HG03039 (cell line): ENCODE results near the gene MRPL39.
A peak's percentile ranks its signal among the peaks of the same experiment; 100 is the strongest.
"Not testable (repeated sequence)": the region's sequence is repeated elsewhere in the genome, so short reads cannot be mapped to it uniquely, and the experiment has no call there.

ENCODE experiments used
- ATAC-seq: cut with Tn5 transposase; IDR thresholded peaks from one replicate; pipeline ENCODE4 v1.9.1; 2021; ENCODE audit warnings: mild to moderate bottlenecking, moderate library complexity; ENCODE audit not compliant: unreplicated experiment

The MRPL39 gene

DNA sequence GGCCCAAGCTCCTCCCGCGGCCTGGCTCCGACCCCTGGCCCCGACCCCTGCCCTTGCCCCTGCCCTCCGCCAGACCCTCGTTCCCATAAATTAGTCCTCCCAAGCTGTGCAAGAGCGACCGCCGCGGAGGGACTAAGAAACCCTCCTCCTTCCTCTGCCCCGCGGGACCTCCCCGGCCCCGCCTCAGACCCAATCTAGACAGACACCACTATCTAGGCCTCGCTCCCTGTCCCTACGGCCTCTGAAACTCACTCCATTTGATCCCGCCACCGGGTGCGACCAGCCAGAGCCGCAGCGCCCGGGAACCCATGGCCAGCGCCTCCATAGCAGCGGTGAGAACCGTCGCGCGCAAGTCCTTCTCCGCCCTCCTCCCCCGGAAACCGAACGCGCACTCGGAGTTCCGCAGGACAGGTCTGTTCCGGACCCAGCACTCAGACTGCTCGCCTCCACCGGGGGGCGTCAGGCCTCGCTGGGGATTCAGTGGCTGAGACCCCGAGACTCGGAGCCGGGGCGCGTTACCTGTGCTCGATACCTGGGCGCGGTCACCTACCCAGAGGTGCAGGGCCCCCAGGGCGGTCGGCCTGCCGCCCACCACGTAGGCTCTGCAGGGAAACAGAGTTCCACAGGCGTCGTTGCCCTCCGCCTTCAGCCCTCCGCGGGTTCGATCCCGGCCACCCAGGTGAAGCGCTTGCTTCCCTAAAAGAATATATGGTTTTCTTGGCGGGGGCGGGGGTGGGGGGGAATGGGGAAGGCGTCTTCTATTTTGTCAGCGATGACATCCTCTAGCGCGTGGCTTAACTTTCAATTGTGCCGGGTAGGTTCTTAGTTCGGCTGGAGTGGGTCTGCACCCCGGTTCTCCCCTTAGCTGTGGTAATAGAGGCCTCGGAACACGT is at the start of gene MRPL39:
Gene MRPL39 (minus strand): TSS at position 331 of the 893 bp plus-strand sequence. CDS start 6 bp downstream, at position 325.
- peak; percentile 93 for ATAC-seq

DNA sequence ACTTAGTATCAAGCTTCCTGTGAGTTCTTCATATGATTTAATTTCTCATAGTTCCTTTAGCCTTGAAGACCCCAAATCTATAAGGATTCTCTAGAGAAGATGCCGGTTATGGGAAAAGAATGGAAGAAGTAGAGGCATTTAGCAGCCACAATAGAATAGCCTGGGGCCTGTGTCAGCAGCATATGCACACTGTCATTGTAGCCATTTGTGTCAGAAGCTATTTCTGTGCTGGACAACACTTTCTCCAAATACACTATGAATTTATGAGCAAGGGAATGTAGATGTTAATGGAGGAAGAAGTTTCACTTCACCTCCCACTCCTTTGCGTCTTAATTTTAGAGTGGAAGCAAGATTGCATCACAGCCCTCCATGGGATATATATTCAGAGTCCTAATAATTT is 49.1 kb upstream of the MRPL39 start:
- ATAC-seq = no peak

DNA sequence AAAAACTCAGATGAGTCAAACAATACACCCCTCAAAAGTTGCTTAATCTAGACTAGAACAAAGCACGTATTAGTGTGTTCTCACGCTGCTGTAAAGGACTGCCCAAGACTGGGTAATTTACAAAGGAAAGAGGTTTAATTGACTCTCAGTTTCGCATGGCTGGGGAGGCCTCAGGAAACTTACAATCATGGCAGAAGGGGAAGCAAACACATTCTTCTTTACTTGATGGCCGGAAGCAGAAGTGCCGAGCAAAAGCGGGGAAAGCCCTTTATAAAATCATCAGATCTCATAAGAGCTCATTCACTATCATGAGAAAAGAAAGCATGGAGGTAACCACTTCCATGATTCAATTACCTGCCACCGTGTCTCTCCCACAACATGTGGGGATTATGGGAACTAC is 41.9 kb upstream of the MRPL39 start:
- no peak for ATAC-seq

DNA sequence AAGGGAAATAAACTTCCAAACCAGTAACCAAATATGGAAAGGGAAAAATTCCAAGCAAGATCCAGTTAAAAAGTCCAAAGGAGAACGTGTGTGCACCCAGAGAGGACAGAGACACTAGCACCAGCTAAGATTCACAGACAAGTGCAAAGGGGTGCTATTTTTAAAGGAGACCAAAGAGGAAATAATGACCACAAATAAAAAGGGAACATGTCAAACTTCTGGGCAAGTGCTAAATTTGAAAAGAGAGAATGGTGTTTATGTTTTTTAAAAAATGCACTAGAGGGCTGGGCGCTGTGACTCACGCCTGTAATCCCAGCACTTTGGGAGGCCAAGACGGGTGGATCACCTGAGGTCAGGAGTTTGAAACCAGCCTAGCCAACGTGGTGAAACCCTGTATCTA is 40.4 kb upstream of the MRPL39 start:
- ATAC-seq = no peak

DNA sequence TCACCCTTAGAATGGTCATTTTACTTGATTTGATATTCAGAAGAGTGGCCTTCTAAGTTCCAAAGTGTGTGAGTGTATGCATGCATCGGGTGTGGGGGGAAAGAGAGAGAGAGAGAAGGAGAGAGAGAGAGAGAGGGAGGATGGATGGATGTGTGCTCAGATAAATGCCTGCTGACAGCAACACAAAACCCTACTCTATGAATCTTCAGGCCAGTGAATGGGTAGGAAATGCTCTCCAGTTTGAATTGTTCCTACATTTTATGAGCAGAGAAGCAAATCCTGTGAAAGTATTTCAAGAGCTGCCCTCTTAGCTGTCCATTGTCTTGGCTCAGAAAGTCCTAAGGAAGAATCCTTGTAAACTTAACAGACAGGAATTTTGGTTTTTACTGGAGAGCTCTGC is 39.2 kb upstream of the MRPL39 start:
- no peak for ATAC-seq

DNA sequence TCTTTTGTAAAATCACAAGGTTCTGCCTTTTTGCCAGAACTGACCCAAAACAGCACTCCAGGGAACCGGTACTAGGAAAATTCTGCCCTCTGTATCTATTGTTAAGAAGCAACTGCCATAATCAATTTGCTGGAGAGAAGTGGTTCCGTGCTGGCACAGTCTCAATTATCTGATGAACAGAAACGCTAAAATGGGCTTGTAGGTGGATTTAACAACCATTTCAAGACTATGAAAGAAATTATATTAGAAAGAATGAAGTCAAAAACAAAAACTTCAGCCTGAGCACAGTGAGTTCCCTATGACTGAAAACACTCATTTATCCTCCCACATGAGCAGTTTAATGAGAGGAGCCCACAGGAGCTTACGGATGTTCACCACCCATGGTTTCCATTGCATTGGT is 36.2 kb upstream of the MRPL39 start:
- no peak for ATAC-seq

DNA sequence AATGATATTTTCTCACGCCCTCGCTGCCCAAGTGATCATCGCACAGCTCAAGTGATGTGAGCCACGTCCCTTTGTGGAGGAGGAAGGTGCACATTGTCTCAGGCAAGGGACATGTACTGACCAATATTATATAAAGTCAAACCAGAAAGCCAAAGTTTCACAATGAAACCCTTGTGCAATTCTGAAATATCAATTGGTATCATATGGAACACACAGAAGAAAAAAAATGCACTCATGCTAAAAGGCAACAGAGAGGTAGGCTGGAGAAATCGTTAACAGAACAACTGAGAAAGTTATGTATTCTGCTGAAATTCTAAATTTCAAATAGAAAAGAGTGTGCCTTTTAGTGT is 33.6 kb upstream of the MRPL39 start:
- ATAC-seq = no peak

DNA sequence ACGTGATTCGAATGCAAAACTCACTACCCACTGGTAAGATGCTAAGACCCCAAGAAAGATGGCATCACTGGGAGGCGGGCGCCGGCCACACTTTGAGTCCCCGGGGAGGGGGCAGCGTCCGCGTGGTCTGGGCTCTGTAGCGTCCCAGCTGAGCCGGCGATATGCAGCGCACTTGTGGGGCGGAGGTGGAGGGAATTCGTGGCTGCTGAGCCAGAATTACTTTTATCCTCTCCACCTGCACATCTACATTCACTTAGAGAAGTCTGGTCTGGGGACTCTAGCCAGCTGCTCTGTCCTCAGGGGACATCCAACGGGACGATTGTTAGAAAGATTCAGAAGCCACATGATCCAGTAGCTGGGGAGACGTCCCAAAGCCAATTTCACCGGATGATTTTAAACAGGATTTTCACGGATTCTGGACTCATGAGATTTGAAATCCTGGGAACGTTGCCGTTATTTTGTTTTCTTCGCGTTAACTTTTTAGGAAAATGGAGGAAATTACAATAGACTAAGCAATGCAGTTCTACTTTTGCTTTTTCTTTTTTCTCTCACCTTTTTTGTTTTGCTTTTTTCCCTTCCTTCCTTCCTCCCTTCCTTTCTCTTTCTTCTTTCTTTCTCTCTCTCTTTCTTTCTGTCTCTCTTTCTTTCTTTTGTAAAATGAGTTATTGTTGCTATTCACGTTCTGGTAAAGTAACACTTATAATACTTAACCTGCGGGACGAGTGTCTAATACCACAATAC is 33.1 kb upstream of the MRPL39 start:
- ATAC-seq = peak; percentile 26

DNA sequence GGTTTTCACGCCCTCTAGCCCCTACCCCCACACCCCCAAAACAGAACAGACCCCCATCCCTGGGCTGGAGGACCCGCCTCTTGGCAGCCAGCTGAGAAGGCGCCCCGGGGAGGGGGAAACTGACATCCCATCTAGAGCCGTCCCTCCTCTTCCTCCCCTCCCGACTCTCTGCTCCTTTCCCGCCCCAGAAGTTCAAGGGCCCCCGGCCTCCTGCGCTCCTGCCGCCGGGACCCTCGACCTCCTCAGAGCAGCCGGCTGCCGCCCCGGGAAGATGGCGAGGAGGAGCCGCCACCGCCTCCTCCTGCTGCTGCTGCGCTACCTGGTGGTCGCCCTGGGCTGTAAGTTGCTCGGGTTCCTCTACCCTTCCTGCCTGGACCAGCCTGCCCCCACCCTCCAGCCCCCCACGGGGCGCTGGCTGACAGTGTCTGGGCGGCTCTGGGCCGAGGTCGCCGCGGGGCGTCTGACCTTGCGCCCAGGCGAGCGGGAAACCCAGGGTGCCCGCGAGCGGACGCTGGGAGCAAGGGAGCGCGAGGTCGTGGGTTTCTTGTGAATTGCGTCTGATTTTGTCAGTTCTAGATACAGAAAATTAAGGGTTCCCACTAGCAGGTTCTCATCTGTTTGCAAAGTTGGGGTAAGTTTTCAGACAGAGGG is 32.4 kb upstream of the MRPL39 start:
- peak; percentile 55 for ATAC-seq

DNA sequence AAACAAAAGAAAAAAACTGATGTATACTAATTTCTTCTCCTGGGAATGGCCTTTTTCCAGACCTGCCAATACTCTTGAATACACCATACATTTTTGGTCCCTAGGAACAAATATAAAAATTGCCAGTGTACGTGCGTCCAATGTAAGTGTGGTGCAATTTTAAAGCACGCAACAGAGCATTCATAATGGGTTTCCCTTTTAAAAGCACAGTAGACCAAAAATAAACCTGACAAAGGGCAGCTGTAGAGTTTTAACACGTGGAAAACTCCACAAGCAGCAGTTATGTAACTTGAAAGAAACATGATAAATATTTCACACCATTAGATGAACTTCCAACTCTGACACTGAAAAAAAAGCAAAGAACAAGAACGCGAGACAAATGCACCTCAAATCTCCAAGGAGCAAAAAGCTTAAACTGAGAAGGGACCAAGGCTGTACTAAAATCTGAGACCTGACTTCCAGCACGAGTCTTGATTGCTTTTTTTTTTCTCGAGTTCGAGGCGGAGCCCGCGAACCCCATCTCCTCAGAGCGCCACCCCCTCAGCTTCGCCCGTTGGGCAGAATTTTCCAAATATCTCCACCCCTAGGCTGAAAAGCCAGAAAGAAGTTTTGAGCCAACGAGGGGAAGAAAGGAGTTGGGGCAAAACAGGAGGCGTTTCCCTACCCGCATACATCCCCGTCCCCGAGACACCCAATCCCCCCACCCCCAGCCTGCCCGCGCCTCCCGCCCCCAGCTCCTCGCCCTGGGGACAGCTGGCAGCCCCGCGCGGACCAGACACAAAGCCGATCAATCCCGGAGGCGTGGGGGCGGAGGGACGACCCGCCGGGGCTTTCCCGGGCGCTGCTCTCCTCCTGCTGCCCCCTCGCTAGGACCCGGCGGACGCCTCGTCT is 31.6 kb upstream of the MRPL39 start, which contains the start of gene JAM2:
Gene JAM2 (plus strand): TSS at position 599 of the 891 bp plus-strand sequence. CDS start 564 bp downstream, outside the sequence.
- ATAC-seq = peak; percentile 43

DNA sequence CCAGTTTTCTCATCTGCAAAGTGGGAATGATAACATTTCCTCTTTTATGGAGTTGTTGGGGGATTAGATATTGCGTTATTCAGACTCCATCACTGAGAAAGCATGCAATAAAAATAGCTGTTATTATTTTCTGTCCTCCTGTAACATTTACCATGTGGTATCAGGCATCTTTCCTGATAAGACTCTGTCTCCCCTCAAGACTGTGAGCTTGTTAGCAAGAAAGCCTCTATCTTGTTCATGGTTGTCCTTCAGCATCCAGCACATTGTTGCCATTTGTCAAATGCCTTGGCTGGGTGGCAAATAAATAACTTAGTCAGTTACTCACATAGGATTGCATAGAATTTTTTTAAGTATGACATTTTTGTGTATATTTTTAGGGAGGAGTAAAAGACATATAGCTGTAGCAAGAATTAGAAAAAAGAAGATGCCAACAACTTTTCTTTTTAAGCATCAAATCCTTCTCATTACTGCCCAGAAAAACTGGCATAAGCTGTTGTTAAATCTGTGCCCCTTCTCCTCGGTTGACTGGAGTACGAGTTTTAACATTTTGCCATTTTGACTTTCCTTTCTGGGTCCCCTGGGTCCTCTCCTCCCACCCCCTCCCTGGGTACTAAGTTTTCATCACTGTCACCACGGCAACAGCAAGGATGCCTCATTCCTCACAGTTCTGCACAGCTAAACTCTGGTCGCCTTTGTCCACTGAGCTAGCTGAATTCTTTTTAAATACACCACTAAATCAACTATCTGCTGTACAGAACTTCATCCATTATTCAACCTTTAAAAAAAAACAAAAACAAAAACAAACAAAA is 30.8 kb upstream of the MRPL39 start:
- ATAC-seq = no peak

DNA sequence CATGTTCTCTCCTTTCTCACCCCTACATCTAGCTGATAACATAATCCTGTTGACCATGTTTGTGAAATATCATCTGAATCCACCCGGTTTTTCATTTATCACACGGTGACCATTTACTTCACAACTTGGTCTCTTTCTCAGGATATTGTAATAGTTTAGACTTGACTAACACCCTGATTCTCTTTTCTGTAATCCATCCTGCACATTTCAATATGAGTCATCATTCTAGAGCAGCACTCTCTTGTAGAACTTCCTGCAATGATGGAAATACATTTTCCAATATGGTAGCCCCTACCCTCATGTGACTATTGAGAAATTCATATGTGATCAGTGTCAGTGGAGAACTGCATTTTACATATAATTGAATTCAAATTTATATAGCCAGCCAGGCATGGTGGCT is 29.4 kb upstream of the MRPL39 start:
- no peak for ATAC-seq

DNA sequence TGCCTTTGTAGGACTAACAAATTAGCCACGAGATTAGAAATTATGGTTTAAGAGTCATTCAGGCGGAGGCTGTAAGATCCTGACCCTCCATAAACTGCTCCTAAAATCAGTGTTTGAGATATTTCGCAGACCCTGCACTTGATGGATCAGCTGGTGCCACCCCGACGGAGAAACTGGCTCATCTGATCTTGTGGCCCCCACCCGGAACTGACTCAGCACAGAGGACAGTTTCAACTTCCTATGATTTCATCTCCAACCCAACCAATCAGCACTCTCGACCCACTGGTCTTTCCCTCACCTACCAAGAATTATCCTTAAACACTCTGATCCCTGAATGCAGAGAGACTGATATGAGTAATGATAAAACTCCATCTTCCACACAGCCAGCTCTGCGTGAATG is 28.0 kb upstream of the MRPL39 start:
- ATAC-seq = no peak

DNA sequence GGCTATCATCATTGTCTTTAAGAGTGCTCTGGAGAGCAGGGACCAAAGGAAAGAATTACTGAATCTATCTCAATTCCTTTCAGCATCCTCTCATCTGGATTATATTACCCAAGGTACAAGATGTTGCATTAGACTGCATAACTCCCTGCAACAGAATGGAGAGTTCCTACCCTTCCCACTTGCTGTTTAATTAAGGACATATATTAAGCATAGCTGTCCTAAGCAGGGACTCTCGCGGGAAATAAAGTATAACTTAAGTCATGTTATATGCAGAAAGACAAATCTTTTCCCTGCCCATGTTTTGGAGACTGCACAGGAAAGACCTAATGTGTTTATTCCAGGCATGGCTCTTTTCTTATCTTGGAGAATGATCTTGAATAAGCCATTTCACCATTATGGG is 25.0 kb upstream of the MRPL39 start:
- no peak for ATAC-seq

DNA sequence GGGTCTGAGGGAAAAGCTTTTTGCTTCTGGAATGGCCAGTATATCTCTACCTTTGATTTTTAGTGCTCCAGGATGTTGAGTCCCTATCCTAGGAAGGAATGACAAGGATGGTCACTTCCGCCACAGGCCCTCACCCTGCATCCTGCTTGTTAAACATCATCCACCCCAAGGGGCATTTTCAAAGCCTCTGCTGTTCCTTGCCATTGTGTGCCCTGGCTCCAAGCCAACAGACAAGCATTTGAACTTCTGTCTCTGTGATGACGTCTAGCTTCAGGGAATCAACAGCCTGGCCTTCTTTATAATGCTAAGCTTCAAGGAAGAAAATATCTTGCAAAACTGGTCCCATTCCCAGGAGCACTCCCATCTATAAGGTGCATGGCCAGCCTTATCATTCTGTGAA is 19.5 kb upstream of the MRPL39 start:
- no peak for ATAC-seq

DNA sequence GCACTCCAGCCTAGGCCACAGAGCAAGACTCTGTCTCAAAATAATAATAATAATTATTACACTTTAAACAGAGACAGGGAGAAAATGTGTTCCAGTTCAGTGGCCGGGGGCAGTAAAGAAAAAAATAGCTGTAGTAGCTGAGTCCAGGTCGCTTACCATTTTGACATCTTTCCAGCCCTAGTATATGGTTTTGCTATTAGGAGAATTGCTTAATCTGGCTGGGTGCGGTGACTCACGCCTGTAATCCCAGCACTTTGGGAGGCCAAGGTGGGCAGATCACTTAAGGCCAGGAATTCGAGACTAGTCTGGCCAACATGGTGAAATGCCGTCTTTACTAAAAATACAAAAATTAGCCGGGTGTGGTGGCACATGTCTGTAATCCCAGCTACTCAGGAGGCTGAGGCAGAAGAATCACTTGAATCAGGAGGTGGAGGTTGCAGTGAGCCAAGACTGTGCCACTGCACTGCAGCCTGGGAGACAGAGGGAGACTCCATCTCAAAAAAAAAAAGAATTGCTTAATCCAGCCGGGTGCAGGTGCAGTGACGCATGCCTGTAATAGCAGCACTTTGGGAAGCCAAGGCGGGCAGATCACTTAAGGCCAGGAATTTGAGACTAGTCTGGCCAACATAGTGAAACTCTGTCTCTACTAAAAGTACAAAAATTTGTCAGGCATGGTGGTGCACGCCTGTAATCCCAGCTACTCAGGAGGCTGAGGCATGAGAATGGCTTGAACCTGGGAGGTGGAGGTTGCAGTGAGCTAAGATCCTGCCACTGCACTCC is 18.7 kb upstream of the MRPL39 start:
- not testable (repeated sequence) for ATAC-seq

DNA sequence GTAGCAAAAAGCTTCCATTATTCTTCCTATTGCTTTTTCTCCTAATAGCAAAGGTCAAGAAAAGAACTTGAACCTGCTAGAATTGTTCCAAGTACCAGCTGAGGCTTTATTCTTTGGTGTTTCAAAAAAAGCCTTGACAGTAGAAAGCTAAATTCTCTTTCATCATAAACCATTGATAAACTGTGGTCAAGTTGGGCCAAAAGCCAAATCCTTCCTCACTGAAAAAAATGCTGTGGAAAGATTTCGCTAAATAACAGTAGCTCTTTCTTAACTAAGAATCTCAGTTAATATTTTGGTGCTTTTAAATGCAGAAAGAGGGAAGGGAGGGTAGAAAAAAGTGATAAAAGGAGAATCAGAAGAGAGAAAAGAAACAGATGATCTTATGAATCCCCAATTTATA is 17.8 kb upstream of the MRPL39 start:
- no peak for ATAC-seq

DNA sequence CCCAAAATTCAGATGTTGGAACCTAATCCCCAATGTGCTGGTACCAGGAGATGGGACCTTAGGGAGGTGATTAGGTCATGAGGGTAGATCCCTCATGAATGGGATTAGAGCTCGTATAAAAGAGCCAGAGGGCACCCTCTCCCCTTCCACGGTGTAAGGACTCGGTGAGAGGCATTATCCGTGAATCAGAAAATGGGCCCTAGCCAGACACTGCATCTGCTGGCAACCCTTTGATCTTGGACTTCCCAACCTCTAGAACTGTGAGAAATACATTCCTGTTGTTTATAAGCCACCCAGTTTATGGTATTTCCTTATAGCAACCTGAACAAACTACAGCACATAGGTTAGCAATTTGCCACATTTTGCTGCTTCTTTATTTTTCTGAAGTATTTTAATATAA is 17.2 kb upstream of the MRPL39 start:
- no peak for ATAC-seq

DNA sequence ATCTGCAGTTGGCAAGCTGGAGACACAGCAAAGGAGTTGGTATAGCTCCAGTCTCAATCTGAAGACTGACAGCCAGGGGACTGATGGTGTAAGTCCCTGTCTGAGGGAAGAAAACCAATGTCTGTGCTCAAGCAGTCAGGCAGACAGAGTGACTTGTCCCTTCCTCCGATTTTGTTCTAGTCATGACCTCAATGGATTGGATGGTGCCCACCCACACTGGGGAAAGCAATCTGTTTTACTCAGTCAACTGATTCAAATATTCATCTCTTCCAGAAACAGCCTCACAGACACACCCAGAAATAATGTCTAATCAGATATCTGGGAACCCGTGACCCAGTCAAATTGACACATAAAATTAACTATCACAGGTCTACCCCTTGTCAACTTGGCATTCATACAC is 11.9 kb upstream of the MRPL39 start:
- no peak for ATAC-seq
